Measurements from ENCODE around the gene PIBF1.
"Not testable (repeated sequence)": the region's sequence is repeated elsewhere in the genome, so short reads cannot be mapped to it uniquely, and the experiment has no call there.

Gene PIBF1

GRCh38 chr13:72911981-72912380 is 130.0 kb downstream of the PIBF1 start:
- DNase-seq, result no peak

- DNase-seq, result no peak
These were observed 138.2 kb downstream of the PIBF1 start for GRCh38 chr13:72920097-72920496.

- DNase-seq, result no peak
These were observed 149.4 kb downstream of the PIBF1 start for GRCh38 chr13:72931311-72931710.

GRCh38 chr13:72932250-72932649 is 150.3 kb downstream of the PIBF1 start:
- DNase-seq, result no peak

GRCh38 chr13:72946267-72946666 is 164.3 kb downstream of the PIBF1 start:
- DNase-seq, result not testable (repeated sequence)

- no peak for DNase-seq
These were observed 170.7 kb downstream of the PIBF1 start for GRCh38 chr13:72952529-72953141.

- no peak for DNase-seq
These were observed 171.5 kb downstream of the PIBF1 start for GRCh38 chr13:72953391-72953965.

- no peak for DNase-seq
These were observed 177.7 kb downstream of the PIBF1 start for GRCh38 chr13:72959643-72960042.

- no peak for DNase-seq
These were observed 178.2 kb downstream of the PIBF1 start for GRCh38 chr13:72960114-72960513.

- DNase-seq, result no peak
These were observed 178.6 kb downstream of the PIBF1 start for GRCh38 chr13:72960541-72960940.

GRCh38 chr13:72963762-72964161 is 181.8 kb downstream of the PIBF1 start:
- no peak for DNase-seq

- DNase-seq, result no peak
These were observed 188.5 kb downstream of the PIBF1 start for GRCh38 chr13:72970301-72970880.

GRCh38 chr13:72970956-72971355 is 189.0 kb downstream of the PIBF1 start:
- DNase-seq, result no peak

GRCh38 chr13:72973234-72973633 is 191.3 kb downstream of the PIBF1 start:
- no peak for DNase-seq

- DNase-seq, result no peak
These were observed 201.3 kb downstream of the PIBF1 start for GRCh38 chr13:72983085-72983768.

- DNase-seq, result no peak
These were observed 203.7 kb downstream of the PIBF1 start for GRCh38 chr13:72985610-72986009.

- no peak for DNase-seq
These were observed 204.3 kb downstream of the PIBF1 start for GRCh38 chr13:72986197-72986596.

- DNase-seq, result no peak
These were observed 209.0 kb downstream of the PIBF1 start for GRCh38 chr13:72990953-72991352.

GRCh38 chr13:72998012-72998411 is 216.1 kb downstream of the PIBF1 start:
- DNase-seq, result no peak

- no peak for DNase-seq
These were observed 218.2 kb downstream of the PIBF1 start for GRCh38 chr13:73000027-73000674.

- DNase-seq, result no peak
These were observed 220.0 kb downstream of the PIBF1 start for GRCh38 chr13:73001971-73002370.

GRCh38 chr13:73011751-73012150 is 229.8 kb downstream of the PIBF1 start:
- no peak for DNase-seq

GRCh38 chr13:73015805-73016204 is 233.9 kb downstream of the PIBF1 start:
- DNase-seq, result no peak

GRCh38 chr13:73018336-73018735 is 236.4 kb downstream of the PIBF1 start:
- no peak for DNase-seq

All from stimulated activated CD4-positive, alpha-beta T cell treated with anti-CD3 and anti-CD28 coated beads, Interleukin-1b, Interleukin-23, amount 100 ng/mL, for 48 hours (primary cell).